ENCODE results near the gene SAG.
"Not testable (repeated sequence)": the region's sequence is repeated elsewhere in the genome, so short reads cannot be mapped to it uniquely, and the experiment has no call there.

SAG gene

GRCh38 chr2:233358947-233359346, 51.3 kb downstream of the SAG start:
- DNase-seq = no peak

DNA sequence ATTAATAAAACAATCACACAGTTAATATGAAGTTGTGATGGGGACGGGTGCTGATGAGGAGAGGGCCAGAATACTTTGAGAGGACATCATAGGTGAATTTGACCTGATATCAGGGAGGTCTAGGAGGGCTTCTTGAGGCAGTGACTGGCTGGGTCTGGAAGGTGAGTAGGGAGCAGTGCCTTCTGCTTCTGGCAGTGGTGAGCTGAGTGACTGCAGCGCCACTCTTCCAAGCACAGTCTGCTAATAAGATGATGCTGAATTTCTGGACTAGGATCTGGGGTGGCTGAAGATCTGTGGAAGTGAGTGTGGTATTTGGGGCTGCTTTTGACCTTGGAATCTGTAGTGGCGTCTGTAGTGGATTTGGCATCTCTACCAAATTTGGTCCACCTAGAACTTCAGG, 52.2 kb downstream of the SAG start:
- no peak for DNase-seq

GRCh38 chr2:233360771-233361176, 53.2 kb downstream of the SAG start:
- DNase-seq = no peak

DNA sequence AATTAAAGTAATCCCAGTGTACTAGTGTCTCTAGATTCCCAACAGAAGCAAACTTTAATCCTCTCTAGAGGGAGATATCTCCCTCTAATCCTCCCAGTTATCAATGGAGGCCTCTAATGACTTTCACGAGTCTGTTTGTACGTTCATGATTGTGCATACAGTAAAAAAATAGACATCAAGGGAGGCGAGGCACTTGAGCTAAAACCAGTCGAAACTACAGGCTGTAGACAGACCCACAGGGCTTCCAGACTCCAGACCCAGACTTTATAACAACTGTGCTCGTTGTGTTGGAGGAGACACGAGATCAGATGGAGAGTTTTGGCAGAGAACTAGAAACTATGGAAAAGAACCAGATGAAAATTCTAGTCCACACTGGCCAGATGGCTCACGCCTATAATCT, 53.7 kb downstream of the SAG start:
- no peak for DNase-seq

DNA sequence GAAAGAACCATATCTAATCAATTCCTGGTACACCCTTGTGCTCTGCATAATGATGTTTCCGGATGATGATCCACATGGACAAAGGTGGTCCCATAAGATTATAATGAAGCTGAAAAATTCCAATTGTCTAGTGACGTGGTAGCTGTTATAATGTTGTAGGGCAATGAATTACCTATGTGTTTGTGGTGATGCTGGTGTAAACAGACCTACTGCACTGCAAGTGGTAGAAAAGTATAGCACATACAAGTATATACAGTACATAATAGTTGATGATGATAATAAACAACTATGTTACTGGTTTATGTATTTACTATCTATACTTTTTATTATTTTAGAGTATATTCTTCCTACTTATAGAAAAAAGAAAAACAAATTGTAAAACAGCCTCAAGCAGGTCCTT, 55.1 kb downstream of the SAG start:
- DNase-seq = no peak

- no peak for DNase-seq
Measured at GRCh38 chr2:233363744-233364235, 56.2 kb downstream of the SAG start.

GRCh38 chr2:233365861-233366520, 58.4 kb downstream of the SAG start:
- no peak for DNase-seq

- DNase-seq = no peak
Measured at GRCh38 chr2:233367586-233367985, 60.0 kb downstream of the SAG start.

DNA sequence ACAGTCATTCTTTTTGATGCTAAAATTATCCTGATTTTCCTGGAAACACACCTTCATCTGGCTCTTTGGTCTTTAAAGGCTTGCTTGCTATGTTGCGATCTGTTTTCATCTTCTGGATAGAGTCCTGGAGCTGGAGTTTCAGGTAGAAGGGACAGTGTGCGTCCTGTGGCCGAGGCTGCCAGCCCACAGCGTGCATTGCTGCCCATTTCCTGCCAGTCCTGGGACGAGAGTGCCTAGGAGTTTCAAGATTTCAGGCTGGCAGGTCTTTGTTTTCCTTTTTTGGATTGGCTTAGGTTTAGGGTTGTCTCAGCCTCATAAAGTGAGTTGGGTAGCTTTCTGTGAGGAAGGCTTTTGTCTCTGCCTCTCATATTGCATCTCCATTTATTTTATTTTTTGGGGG, 61.1 kb downstream of the SAG start:
- DNase-seq = no peak

- DNase-seq = no peak
Measured at GRCh38 chr2:233369462-233369861, 61.8 kb downstream of the SAG start.

DNA sequence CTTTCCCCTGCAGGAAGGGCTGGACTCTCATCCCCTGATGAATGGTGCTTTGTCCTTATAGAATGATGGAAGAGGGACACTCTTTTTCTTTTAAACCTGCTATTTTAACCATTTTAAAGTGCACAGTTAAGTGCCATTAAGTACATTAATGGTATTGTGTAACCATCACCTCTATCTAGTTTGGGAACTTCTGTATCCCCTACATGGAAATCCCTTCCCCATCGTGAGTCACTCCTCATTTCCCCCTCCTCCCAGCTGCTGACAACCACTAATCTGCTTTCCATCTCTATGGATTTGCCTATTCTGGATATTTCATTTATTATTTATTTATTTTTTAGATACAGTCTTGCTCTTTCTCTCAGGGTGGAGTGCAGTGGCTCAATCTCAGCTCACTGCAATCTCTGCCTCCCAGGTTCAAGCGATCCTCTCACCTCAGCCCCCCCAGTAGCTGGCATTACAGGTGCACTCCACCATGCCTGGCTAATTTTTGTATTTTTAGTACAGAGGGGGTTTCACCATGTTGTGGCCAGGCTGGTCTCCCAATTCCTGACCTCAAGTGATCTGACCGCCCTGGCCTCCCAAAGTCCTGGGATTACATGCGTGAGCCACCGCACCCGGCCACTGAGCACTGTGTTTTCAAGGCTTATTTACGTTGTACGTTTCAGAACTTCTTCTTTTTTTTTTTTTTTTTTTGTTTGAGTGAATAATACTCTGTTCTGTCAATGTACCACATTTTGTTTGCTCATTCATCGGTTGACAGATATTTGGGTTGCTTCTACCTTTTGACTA, 62.5 kb downstream of the SAG start:
- no peak for DNase-seq

- DNase-seq = no peak
Measured at GRCh38 chr2:233371641-233372040, 64.0 kb downstream of the SAG start.

GRCh38 chr2:233372855-233373254, 65.2 kb downstream of the SAG start:
- no peak for DNase-seq

DNA sequence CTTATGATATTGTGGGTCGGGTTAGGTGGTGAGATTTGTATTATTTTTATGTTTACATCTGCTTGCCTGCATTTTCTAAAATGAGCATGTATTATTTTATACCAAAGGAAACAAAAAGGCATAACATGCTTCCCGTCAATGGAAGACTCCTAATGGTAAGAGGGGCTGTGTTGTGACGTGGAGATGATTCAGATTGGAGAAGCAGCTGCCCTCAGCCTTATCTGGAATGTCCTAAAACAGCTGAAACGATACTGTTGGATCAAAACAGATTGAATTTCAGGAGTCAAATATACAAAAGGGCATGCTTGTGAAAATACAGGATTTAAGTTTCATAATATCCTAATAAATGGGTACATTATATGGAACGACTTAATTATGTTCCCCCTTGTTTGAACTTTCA, 65.7 kb downstream of the SAG start:
- no peak for DNase-seq

DNA sequence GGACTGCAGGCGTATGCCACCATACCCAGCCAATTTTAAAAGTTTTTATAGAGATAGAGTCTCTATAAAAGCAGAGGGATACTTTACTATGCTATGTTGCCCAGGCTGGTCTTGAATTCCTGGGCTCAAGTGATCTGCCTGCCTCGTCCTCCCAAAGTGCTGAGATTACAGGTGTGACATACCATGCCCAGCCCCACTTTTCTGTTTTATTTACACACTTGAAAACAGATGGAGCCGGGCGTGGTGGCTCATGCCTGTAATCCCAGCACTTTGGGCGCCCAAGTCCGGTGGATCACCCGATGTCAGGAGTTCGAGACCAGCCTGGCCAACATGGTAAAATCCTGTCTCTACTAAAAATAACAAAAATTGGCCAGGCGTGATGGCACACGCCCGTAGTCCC, 67.2 kb downstream of the SAG start:
- not testable (repeated sequence) for DNase-seq

- DNase-seq = no peak
Measured at GRCh38 chr2:233375490-233376314, 68.1 kb downstream of the SAG start.

DNA sequence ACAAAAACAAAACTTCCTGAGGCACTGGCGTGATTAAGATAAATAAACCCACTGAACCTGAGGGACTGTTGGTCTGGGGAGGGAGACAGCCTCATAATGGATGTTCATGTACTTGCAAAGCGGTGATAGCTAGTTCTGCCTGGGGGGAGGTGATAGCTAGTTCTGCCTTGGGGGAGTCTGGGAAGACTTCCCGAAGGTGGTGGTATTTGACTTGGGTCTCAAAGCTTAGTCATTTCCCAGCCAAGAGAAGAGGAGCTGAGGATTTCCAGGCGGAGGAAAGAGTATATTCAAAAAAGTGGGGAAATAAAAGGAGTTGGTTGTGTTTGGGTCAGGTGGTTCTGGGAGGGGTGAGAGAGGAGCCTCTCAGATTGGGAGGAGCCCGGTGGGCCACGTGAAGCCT, 71.4 kb downstream of the SAG start:
- no peak for DNase-seq

- DNase-seq = no peak
Measured at GRCh38 chr2:233379441-233379840, 71.8 kb downstream of the SAG start.

GRCh38 chr2:233380132-233380895, 72.7 kb downstream of the SAG start:
- DNase-seq = no peak

DNA sequence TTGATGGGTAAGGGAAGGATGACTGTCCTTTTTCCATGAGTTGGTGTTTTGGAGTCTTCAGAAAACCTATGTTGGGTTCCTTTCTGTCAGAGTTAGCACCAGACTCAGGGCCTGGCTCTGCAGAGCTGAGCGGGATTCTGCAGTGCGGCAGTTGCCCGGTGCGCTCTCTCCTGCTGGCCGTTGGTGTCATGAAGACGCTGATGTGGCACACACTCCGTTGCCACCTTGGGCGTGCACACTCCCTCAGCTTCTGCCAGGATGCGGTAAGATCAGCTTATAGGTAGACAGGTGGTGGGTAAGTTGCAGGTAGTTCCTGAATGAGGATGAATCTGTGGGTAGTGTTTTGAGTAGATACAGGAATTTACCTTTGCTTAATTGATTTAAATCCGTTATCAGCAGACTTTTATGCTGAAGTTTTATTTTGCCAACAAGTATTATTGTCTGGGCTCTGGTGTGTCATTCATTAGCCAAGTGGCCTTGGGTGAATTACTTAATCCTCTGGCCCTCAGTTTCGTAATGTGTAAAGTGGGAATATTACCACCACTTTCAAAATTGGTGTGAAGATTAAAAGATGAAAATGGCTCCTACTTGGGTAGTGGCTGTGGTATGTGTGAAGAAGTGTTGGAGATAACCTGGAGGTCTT, 73.5 kb downstream of the SAG start:
- no peak for DNase-seq

DNA sequence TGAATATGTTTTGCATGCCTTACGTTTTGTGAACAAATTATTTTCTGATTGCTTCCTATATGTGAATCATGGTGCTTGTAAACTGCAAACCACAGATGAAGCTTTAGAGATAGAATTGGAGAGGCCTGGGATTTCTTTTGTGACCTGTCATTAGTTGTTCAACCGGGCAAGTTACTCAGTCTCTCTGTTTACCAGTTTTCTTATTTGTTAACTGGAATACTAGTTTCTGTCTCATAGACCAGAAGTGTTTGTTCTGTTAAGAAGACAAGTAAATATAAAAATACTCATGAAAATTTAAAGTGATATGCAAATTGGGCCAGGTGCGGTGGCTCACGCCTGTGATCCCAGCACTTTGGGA, 74.0 kb downstream of the SAG start:
- no peak for DNase-seq

- no peak for DNase-seq
Measured at GRCh38 chr2:233384015-233384414, 76.4 kb downstream of the SAG start.
